Measurements from ENCODE around the gene TBKBP1. TPM values are rescaled to one million over a fixed set of nuclear protein-coding genes. Genes with fewer than 3 reads are reported as not detected.

The TBKBP1 gene
- total RNA-seq, 4 donors from 2014 or later = 4.0 to 15.6 (median 10.5) TPM

- DNase-seq (ENCODE audit: low spot score) (no peak), ATAC-seq (ENCODE audit: low FRiP score) (no peak)
- TF ChIP-seq, protein P1, sequence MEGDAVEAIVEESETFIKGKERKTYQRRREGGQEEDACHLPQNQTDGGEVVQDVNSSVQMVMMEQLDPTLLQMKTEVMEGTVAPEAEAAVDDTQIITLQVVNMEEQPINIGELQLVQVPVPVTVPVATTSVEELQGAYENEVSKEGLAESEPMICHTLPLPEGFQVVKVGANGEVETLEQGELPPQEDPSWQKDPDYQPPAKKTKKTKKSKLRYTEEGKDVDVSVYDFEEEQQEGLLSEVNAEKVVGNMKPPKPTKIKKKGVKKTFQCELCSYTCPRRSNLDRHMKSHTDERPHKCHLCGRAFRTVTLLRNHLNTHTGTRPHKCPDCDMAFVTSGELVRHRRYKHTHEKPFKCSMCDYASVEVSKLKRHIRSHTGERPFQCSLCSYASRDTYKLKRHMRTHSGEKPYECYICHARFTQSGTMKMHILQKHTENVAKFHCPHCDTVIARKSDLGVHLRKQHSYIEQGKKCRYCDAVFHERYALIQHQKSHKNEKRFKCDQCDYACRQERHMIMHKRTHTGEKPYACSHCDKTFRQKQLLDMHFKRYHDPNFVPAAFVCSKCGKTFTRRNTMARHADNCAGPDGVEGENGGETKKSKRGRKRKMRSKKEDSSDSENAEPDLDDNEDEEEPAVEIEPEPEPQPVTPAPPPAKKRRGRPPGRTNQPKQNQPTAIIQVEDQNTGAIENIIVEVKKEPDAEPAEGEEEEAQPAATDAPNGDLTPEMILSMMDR (IDR thresholded peaks at IDR 0.05) = no peak
These were observed 22.4 kb downstream of the TBKBP1 start for GRCh38 chr17:47716375-47716774.

- TF ChIP-seq, protein P1 (IDR thresholded peaks at IDR 0.05) = no peak
- no peak for DNase-seq (ENCODE audit: low spot score)
- no peak for ATAC-seq (ENCODE audit: low FRiP score)
These were observed 23.3 kb downstream of the TBKBP1 start for GRCh38 chr17:47717261-47717697.

DNA sequence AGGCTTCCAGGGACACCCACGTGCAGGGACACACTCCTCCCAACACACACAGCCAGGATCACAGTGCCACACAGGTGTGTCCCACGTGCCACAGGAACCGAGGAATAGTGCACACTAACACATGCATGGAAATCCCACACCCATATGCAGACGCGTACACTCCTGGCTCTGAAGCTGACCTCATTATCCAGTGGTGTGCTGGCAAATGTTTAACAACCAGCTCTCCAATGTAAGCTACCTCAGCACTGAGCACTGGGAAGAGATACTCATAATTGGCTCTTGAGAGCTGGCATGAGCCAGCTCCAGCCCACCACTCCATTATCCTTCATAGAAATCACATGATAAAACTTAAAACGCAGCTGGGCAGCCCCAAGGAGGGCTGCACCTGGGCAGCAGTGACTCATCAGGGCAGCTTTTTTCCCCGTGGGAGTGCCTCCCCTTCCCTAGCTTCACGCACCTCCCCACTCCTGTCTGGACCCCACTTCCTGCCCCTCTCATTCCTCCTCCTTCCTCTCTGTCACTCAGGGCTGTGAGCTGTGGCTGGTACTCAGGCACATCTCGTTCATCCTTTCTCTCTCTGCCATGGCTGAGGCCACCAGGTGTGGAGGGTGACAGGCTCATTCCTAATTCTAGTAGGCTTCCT is 24.1 kb downstream of the TBKBP1 start:
- TF ChIP-seq, protein P1 (IDR thresholded peaks at IDR 0.05) = no peak
- no peak for DNase-seq (ENCODE audit: low spot score)
- no peak for ATAC-seq (ENCODE audit: low FRiP score)

GRCh38 chr17:47718634-47719405 is 24.9 kb downstream of the TBKBP1 start:
- DNase-seq (ENCODE audit: low spot score) (no peak), ATAC-seq (ENCODE audit: low FRiP score) (no peak)
- TF ChIP-seq, protein P1 (IDR thresholded peaks at IDR 0.05) = no peak

- DNase-seq (ENCODE audit: low spot score) = no peak
- ATAC-seq (ENCODE audit: low FRiP score) = no peak
- TF ChIP-seq, protein P1 (IDR thresholded peaks at IDR 0.05) = no peak
These were observed 25.6 kb downstream of the TBKBP1 start for GRCh38 chr17:47719411-47720152.

GRCh38 chr17:47720196-47720595 is 26.2 kb downstream of the TBKBP1 start:
- no peak for DNase-seq (ENCODE audit: low spot score)
- no peak for ATAC-seq (ENCODE audit: low FRiP score)
- TF ChIP-seq, protein P1 (IDR thresholded peaks at IDR 0.05) = no peak
